ENCODE data around the gene SHROOM3.

Gene SHROOM3

DNA sequence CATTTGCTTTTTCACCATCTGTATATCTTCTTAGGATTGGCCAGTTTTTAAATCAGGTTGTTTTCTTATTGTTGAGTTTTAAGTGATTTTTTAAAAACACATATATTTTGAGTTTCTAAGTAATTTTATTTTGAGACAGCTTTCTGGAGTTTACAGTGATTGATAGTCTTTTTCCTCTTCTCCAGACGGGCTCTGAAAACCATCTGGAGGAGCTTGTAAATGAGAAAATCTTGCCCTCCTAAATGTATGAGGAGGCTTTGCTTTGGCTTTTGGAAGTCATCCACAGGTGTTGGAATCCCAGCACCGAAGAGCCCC, 302.7 kb downstream of the SHROOM3 start:
- TF ChIP-seq REST (IDR thresholded peaks at IDR 0.05; ENCODE audit: insufficient read depth in 1 of 2, low read depth in 2 of 2, low read length in 2 of 2), result no peak
- no peak for TF ChIP-seq SIN3A (IDR thresholded peaks at IDR 0.05; ENCODE audit: borderline replicate concordance, insufficient read depth, low read length)
- no peak for TF ChIP-seq FOXP2 (optimal IDR thresholded peaks at IDR 0.05; ENCODE audit: borderline replicate concordance, extremely low read depth, extremely low read length, insufficient read depth)
- TF ChIP-seq POLR2AphosphoS5 (IDR thresholded peaks at IDR 0.05; ENCODE audit: low read depth, low read length), result no peak
- no peak for TF ChIP-seq TAF1 (IDR thresholded peaks at IDR 0.05; ENCODE audit: borderline replicate concordance, insufficient read depth, low read length)

DNA sequence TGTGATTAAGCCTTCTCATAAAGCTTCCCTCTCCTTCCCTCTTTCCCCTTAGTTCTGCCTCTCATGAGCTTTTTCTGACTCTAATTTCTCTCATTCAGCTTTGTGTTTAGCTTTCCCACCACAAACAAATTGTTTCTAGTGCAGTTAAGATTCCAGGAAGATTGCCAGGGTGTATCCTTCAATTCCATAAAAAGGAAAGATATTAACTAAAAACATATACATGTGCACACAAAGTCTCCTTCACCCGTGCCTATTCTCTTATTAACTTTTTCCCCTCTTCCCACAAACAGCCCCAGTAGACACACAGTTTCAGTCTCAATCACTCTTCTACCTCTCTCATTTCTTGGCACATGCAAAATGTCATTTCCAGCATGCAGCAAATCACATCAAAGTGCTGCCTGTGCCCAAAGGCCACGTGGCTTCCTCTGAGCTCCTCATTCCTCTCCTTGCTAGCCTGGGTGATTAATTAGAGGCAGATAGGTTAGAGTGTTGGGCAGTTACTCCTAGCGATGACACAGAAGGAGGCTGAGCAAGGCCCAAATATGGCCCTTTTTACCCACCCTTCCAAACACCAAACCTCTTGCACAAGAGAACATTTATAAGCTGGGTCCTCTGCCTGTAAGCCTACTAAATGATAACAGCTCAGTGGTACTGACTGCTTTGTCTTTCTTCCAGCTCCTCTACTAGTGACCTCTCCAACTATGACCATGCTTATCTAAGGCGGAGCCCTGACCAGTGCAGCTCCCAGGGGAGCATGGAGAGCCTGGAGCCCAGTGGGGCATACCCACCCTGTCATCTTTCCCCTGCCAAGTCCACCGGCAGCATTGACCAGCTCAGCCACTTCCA, 303.3 kb downstream of the SHROOM3 start:
- TF ChIP-seq FOXP2 (optimal IDR thresholded peaks at IDR 0.05; ENCODE audit: borderline replicate concordance, extremely low read depth, extremely low read length, insufficient read depth) (no peak), REST (IDR thresholded peaks at IDR 0.05; ENCODE audit: insufficient read depth in 1 of 2, low read depth in 2 of 2, low read length in 2 of 2) (no peak), TAF1 (IDR thresholded peaks at IDR 0.05; ENCODE audit: borderline replicate concordance, insufficient read depth, low read length) (no peak), SIN3A (IDR thresholded peaks at IDR 0.05; ENCODE audit: borderline replicate concordance, insufficient read depth, low read length) (no peak)

DNA sequence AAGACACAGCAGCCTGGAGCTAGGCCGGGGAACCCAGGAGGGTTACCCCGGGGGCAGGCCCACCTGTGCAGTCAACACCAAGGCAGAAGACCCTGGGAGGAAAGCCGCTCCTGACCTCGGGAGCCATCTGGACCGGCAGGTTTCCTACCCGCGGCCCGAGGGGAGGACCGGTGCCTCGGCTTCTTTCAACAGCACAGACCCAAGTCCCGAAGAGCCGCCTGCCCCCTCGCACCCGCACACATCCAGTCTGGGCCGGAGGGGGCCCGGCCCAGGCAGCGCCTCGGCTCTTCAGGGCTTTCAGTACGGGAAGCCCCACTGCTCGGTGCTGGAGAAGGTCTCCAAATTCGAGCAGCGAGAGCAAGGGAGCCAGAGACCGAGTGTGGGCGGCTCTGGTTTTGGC, 305.2 kb downstream of the SHROOM3 start:
- TF ChIP-seq REST (IDR thresholded peaks at IDR 0.05; ENCODE audit: insufficient read depth in 1 of 2, low read depth in 2 of 2, low read length in 2 of 2) (no peak), SIN3A (IDR thresholded peaks at IDR 0.05; ENCODE audit: borderline replicate concordance, insufficient read depth, low read length) (no peak), POLR2AphosphoS5 (IDR thresholded peaks at IDR 0.05; ENCODE audit: low read depth, low read length) (no peak), FOXP2 (optimal IDR thresholded peaks at IDR 0.05; ENCODE audit: borderline replicate concordance, extremely low read depth, extremely low read length, insufficient read depth) (no peak), TAF1 (IDR thresholded peaks at IDR 0.05; ENCODE audit: borderline replicate concordance, insufficient read depth, low read length) (no peak)

DNA sequence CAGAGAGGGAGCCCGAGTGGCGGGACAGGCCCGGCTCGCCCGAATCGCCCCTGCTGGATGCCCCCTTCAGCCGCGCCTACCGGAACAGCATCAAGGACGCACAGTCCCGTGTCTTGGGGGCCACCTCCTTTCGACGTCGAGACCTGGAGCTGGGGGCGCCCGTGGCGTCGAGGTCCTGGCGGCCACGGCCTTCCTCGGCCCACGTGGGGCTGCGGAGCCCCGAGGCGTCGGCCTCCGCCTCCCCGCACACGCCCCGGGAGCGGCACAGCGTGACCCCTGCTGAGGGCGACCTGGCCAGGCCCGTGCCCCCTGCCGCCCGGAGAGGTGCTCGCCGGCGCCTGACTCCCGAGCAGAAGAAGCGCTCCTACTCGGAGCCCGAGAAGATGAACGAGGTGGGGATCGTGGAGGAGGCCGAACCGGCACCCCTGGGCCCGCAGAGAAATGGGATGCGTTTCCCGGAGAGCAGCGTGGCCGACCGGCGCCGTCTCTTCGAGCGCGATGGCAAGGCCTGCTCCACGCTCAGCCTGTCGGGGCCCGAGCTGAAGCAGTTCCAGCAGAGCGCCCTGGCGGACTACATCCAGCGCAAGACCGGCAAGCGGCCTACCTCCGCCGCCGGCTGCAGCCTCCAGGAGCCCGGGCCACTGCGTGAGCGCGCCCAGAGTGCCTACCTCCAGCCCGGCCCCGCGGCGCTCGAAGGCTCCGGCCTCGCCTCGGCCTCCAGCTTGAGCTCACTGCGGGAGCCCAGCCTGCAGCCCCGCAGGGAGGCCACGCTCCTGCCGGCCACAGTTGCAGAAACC, 306.0 kb downstream of the SHROOM3 start:
- TF ChIP-seq TAF1 (IDR thresholded peaks at IDR 0.05; ENCODE audit: borderline replicate concordance, insufficient read depth, low read length), result no peak
- TF ChIP-seq SIN3A (IDR thresholded peaks at IDR 0.05; ENCODE audit: borderline replicate concordance, insufficient read depth, low read length), result no peak
- no peak for TF ChIP-seq FOXP2 (optimal IDR thresholded peaks at IDR 0.05; ENCODE audit: borderline replicate concordance, extremely low read depth, extremely low read length, insufficient read depth)
- no peak for TF ChIP-seq REST (IDR thresholded peaks at IDR 0.05; ENCODE audit: insufficient read depth in 1 of 2, low read depth in 2 of 2, low read length in 2 of 2)
- TF ChIP-seq POLR2AphosphoS5 (IDR thresholded peaks at IDR 0.05; ENCODE audit: low read depth, low read length), result no peak

All from PFSK-1 (cell line).